Rectal smooth muscle tissue (tissue), 1 donor: ENCODE measurements around the gene OLFML2A.

Source experiments
- H3K27ac ChIP-seq: one replicate; pipeline ENCODE4 v1.7.0; 2013; ENCODE audit warnings: low read depth, low read length, inconsistent platforms
- H3K27me3 ChIP-seq: one replicate; pipeline ENCODE4 v1.7.0; 2013; ENCODE audit warnings: low read length; ENCODE audit not compliant: control insufficient read depth, insufficient read depth
- H3K36me3 ChIP-seq: one replicate; pipeline ENCODE4 v1.7.0; 2013; ENCODE audit warnings: low read length; ENCODE audit not compliant: control insufficient read depth, insufficient read depth
- H3K4me1 ChIP-seq: one replicate; pipeline ENCODE4 v1.7.0; 2013; ENCODE audit warnings: low read length; ENCODE audit not compliant: control insufficient read depth, insufficient read depth
- H3K4me3 ChIP-seq: one replicate; pipeline ENCODE4 v1.7.0; 2013; ENCODE audit warnings: low read length
- H3K9ac ChIP-seq: one replicate; pipeline ENCODE4 v1.7.0; 2013; ENCODE audit warnings: low read length

OLFML2A gene

DNA sequence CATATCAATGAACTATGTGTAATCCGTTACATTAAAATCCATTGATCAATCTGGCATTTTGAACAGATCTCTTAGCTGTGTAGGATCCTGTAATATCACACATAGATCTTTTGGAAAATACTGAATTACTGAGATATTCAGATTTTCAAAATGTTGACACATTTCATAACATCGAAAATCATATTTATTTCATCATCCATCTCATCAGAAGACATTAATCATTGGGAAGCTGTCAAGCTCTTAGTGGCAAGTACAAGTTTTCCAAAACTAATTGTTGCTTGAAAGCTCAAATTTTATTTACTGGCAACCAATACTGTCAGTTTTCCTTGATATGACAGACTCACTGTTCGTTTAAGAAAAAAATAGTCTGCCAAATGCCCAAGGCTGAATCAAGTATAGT, 14.3 kb upstream of the OLFML2A start:
- H3K4me1 ChIP-seq = no peaks in the 10 kb centered on the region
- no peak overlapping the region for H3K4me3 ChIP-seq
- H3K9ac ChIP-seq = no peak overlapping the region
- no peaks in the 10 kb centered on the region for H3K36me3 ChIP-seq
- H3K27me3 ChIP-seq = no peaks in the 10 kb centered on the region
- no peak overlapping the region for H3K27ac ChIP-seq

DNA sequence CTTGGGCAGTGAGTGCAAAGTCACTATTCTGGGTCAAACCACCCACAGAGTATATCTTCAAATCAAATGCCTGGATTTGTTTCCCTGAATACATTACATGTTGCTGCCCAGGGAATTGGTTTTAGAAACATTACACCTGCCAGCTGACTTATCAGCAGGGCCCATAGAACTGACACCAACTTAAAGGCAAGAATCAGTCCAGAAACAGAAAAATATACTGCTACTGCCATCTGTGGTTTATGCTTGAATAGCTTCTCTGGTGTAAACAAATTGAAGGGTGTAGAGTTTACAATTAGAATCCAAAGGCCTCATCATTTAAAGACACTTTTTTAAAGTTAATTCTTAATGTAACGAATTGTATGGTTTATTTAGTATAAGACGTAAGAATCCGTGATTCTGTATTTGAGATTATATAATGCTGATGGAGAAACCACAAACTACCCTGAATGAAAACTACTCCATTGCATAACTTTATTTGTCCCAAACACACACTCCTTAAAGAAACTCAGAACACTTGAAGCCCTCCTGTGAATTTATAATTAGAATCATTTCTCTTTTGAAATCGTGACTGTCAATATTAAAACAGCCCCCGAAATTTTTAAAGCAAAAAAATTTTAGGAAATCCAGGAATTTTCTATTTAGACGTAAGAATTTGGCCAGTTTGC, 12.0 kb upstream of the OLFML2A start:
- Histone ChIP-seq H3K27me3 (peaks cover 1% of the 10 kb centered on the region), H3K4me3 (no peak overlapping the region), H3K36me3 (no peaks in the 10 kb centered on the region), H3K4me1 (no peaks in the 10 kb centered on the region), H3K27ac (no peak overlapping the region), H3K9ac (no peak overlapping the region)

DNA sequence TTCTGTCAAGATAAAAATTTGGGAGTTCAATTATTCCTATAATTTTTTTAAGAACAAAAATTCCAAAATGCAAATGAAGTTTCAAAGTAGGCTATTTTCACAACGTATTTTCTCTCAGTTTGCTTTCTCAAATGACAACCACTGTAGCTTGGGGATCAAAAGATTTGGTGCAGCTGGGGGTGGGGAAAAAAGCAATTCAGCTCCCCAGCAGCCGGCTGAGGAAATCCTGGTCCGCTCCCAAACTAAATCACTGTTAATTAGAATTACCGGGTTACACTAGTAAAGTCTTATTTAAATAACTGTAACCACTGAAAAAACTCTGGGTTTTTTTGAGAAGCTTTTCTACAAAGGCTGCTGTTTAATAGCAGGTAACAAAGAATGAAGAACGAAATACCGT, 11.5 kb upstream of the OLFML2A start:
- Histone ChIP-seq H3K4me3 (no peak overlapping the region), H3K4me1 (no peaks in the 10 kb centered on the region), H3K27ac (no peak overlapping the region), H3K27me3 (peaks cover 1% of the 10 kb centered on the region), H3K36me3 (no peaks in the 10 kb centered on the region), H3K9ac (no peak overlapping the region)

DNA sequence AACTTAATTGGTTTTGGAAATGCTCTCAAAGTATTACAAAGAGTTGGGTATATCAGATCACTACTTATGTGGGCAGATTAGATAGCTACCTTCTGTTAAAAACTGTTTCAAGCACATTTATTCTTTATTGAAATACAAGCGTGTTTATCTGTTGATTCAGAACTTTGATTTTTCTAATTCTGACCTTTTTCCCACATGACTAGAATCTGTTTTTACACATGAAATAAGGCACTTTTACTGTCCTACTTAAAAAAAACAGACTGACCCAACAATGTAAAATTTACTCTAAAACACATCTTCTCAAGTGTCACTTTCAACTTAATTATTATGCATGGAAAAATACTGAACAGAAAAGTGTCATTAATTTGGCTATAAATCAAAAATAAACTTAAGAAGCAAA, 10.6 kb upstream of the OLFML2A start:
- Histone ChIP-seq H3K27me3 (peaks cover 1% of the 10 kb centered on the region), H3K4me3 (no peak overlapping the region), H3K36me3 (no peaks in the 10 kb centered on the region), H3K4me1 (no peaks in the 10 kb centered on the region), H3K27ac (no peak overlapping the region), H3K9ac (no peak overlapping the region)

DNA sequence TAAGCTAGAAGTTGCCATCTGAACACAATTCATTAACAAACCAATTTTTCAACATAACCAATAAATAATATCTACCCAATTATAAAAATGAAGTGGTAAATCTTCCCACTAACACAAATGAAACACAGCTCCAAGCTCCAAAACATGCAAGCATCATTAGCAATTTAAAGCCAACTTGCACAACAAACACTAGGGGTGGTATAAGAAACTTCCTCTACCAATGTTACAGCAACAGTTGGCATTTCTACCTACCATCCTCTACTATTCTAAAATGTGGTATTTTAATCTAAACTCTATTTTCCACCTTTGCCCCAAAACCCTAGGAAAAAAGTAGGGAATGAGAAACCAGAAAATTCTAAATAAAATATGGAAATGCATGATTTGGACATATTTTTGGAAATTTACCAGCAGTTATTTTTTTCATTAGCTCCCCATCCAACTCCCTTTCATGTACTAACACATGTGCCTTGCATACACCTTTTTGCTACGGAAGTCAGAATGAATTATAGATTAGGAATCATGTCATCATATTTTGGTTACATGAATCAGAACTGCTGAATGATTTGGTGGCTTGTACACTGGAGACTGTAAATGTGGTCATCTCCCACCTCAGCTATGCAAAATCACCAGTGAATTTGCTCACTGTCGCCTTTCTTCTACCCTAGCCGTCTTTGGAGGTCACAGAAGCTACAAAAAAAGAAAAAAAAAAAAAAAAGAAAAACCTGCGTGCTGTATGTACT, 9.9 kb upstream of the OLFML2A start:
- no peaks in the 10 kb centered on the region for H3K4me1 ChIP-seq
- no peak overlapping the region for H3K27ac ChIP-seq
- H3K9ac ChIP-seq = no peak overlapping the region
- no peak overlapping the region for H3K4me3 ChIP-seq
- no peaks in the 10 kb centered on the region for H3K36me3 ChIP-seq
- H3K27me3 ChIP-seq = peaks cover 1% of the 10 kb centered on the region

DNA sequence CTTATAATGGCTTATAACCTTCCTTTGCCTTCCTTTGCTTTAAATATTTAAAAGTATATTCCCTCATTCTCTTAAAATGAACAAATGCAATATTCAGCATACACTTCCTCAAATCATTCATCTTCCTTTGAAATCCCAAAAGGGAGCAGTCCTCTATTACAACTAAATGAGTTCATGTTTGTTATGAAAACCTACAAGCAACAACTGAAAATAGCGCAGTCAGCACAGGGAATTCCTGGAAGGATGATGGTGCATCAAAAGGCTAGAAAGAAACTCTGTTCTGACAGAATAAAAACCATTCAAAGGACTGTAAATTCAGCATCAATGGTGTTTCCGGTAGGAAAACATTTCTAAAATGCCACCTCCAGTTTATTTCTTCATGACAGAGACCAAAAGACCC, 9.1 kb upstream of the OLFML2A start:
- H3K27ac ChIP-seq = no peak overlapping the region
- peaks cover 1% of the 10 kb centered on the region for H3K27me3 ChIP-seq
- H3K36me3 ChIP-seq = no peaks in the 10 kb centered on the region
- no peaks in the 10 kb centered on the region for H3K4me1 ChIP-seq
- no peak overlapping the region for H3K4me3 ChIP-seq
- H3K9ac ChIP-seq = no peak overlapping the region

DNA sequence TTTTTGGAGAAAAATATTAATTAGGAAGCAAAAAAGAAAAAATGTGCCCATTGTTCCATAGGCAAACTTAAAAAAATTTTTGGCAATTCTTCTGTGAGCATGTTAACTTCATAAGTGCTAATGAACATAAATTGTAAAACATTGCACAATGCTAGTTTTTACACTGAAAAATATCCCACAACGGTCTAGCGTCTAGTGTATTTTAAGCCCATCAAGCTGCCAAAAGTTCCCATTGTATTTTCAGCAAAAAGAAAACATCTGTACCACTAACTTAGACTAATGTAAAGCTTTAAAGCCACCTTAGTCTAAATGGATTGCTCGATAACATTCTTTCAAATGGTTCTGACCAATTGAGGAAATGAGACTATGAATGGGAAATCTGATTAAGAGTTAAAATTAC, 8.6 kb upstream of the OLFML2A start:
- H3K36me3 ChIP-seq = no peaks in the 10 kb centered on the region
- H3K27me3 ChIP-seq = peaks cover 1% of the 10 kb centered on the region
- no peak overlapping the region for H3K9ac ChIP-seq
- no peaks in the 10 kb centered on the region for H3K4me1 ChIP-seq
- no peak overlapping the region for H3K27ac ChIP-seq
- H3K4me3 ChIP-seq = no peak overlapping the region

DNA sequence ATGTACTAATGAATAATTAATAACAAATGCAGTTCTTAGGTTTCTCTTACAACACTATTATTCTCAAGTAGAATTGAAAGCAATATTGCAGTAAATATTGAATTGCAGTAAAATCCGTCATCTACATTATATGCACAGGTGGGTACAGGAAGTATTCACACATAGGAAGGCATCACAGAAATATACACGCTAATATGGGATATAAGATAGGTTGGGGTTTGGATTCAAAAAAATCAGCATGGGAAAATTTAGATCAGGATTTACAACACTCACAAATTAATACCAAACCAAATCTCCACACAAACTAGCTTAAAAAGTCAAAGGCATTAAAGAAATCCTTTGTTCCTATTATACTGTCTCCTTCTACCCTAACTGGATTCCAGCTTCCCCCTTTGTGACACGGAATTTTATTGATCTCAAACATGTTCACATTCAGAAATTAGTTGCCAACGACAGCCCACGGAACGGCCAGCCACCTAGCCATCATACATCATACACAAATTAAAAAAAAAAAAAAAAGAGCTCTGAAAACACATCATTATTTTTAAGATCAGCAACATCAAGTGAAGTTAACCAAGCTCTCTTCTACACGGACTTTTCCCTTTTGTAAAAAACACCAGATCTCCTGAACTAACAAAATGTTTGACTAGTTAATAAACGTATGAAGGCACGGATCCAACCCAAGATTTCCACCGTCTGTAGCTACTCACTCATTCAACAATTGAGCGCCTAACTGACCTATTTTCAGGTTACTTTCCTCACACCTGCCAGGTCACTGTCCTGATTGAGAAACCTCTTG, 8.0 kb upstream of the OLFML2A start:
- Histone ChIP-seq H3K36me3 (no peaks in the 10 kb centered on the region), H3K27me3 (peaks cover 1% of the 10 kb centered on the region), H3K4me1 (no peaks in the 10 kb centered on the region), H3K27ac (no peak overlapping the region), H3K4me3 (peak overlapping the region; percentile 72), H3K9ac (no peak overlapping the region)

DNA sequence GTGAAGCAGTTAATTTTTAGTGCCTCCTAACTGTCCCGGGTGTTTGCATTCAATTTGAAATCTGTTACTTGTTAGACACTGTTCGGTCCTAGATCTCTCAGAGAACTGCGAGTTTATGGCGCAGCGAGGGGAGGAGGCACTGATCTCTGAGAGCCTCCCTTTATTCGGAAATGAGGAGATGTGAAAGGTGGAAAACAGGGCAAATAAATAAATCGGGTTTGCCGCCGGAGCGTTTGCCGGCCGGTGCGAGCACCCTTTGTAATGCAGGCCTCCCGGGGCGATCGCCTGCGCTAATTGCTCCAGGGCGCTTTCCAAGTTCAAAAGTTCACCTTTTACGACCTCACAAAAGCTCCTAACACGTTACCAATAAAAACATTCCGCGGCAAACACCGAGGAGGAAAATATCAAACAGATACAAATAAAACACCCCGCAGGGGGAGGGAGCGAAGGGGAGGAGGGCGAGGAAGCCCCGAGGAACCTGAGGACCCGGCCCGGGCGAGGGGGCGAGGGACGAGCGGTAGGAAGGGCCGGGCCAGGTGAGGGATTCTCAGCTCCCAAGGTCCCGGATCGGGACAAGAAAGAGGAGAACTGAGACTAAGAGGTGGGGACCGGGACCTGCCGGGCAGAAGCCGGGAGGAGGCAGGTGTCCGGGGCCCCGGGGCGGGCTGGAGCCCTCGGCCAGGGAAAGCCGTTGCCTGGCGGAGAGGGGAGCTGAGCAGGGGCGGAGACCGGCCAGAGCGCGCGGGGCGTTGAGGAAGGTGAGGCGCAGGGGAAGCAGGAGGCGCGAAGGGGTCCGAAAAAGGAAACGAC, 7.2 kb upstream of the OLFML2A start:
- Histone ChIP-seq H3K4me1 (no peaks in the 10 kb centered on the region), H3K27ac (no peak overlapping the region), H3K9ac (peak overlapping the region; percentile 16), H3K4me3 (peak overlapping the region; percentile 72), H3K27me3 (peaks cover 1% of the 10 kb centered on the region), H3K36me3 (no peaks in the 10 kb centered on the region)

DNA sequence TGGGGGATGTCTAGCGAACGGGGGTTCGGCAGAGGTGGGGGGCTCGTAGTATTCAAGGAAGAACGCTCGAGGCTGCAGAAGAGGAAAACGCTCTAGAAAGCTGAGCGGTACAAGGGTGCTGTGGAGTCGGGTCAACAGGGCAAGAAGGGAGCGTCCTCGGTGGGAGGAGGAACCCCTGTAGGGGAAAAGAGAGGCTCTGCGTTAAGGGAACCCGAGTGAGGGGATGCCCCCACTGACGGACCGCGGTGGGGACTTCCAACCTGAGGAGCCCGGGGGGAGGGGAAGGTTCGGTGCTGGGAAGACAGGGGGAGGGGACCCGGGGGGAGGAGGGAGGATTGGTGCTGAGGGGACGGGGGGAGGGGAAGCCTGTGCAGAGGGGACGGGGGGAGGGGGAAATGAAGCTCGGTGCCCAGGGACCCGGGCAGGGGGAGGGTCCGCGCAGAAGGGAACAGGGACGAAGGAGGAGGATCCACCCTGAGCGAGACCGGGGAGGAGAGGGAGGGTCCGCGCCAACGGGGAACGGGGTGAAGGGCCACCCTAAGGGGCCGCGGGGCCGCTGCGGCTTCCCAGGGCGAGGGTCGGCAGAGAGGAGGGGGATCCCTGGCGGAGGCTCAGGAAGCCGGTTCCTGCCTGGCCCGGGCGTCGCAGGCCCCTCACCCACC, 6.4 kb upstream of the OLFML2A start:
- Histone ChIP-seq H3K9ac (peak overlapping the region; percentile 16), H3K27me3 (peaks cover 1% of the 10 kb centered on the region), H3K36me3 (no peaks in the 10 kb centered on the region), H3K4me1 (no peaks in the 10 kb centered on the region), H3K27ac (peak overlapping the region; percentile 26), H3K4me3 (peak overlapping the region; percentile 72)

DNA sequence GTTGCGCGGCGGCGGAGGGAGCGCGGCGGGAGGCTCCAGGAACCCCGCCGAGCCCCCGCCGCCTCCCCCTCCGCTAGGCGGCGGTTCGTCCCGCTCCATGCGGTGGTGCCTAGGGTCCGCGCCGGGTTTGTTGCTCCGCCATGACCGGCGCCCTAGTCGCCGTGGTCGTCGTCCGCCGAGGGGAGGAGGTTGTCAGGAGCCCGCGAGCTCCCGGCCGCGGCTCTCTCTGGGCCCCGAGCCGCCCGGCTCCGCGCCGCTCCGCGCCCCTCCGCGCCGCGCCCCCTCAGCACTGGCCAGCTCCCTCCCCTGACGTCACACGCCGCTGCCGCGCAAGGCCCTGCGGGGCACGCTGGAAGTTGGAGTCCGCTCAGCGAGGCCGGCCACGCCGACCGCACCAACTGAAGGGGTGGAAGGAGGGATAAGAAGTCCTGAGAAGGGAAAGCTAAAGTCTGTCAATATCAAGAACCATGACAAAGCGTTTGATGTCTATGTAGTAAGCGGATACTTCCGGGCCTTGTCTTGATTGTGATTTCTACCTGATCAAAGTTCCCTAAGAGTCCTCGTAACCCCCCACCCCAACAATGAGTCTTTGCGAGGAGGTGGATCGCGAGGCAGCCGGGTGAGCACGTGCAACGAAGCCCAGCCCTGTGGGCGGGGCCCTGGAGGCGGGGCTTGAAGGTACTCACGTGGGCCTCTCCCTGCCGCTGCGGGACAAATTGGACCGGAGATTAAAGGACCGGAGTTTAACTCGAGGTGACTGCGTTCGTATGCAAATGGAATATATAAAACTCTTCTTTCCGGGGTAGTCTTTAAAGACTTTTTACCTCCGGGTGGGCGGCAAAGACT, 5.7 kb upstream of the OLFML2A start, which contains the start of gene NR6A1:
TSS of gene NR6A1 (minus strand) at position 291 of the 846 bp plus-strand sequence.
- Histone ChIP-seq H3K27me3 (peaks cover 1% of the 10 kb centered on the region), H3K27ac (peak within 1 kb of the TSS; percentile 82), H3K36me3 (no peaks in the 10 kb centered on the region), H3K4me3 (peak within 1 kb of the TSS; percentile 72), H3K9ac (peak within 1 kb of the TSS; percentile 16), H3K4me1 (no peaks in the 10 kb centered on the region)
